ENCODE results near the gene CCL4. TPM values are rescaled to one million over a fixed set of nuclear protein-coding genes. Genes with fewer than 3 reads are reported as not detected.
"Not testable (repeated sequence)": the region's sequence is repeated elsewhere in the genome, so short reads cannot be mapped to it uniquely, and the experiment has no call there.

CCL4 gene
- total and polyA plus RNA-seq, 2 donors from 2014 or later = 3.9 to 5.1 TPM

GRCh38 chr17:36089339-36089865 lies 14.2 kb upstream of the CCL4 start:
- intact Hi-C loops (cut with DNase I) = no loop called here
- Histone ChIP-seq H3K27ac (ENCODE audit: low read depth in 2 of 2, low read length in 2 of 2) (no peak overlapping the region), H3K9me3 (ENCODE audit: control insufficient read depth in 2 of 3, insufficient read depth in 1 of 3, low read length in 3 of 3) (no peaks in the 10 kb centered on the region), H3K36me3 (ENCODE audit: control insufficient read depth in 2 of 3, insufficient read depth in 3 of 3, low read length in 3 of 3) (no peaks in the 10 kb centered on the region), H3K27me3 (ENCODE audit: control insufficient read depth, insufficient read depth, low read length) (no peaks in the 10 kb centered on the region), H3K4me3 (ENCODE audit: low read length in 3 of 3) (no peak overlapping the region), H3K4me1 (ENCODE audit: control insufficient read depth in 2 of 3, insufficient read depth in 2 of 3, low read depth in 1 of 3, low read length in 3 of 3) (no peaks in the 10 kb centered on the region), H3K9ac (ENCODE audit: low read length in 3 of 3) (no peak overlapping the region)
- FAIRE-seq = no peak
- TF ChIP-seq CTCF (IDR thresholded peaks at IDR 0.05; ENCODE audit: borderline replicate concordance, extremely low read depth, insufficient read depth) = no peak
- no peak for DNase-seq

DNA sequence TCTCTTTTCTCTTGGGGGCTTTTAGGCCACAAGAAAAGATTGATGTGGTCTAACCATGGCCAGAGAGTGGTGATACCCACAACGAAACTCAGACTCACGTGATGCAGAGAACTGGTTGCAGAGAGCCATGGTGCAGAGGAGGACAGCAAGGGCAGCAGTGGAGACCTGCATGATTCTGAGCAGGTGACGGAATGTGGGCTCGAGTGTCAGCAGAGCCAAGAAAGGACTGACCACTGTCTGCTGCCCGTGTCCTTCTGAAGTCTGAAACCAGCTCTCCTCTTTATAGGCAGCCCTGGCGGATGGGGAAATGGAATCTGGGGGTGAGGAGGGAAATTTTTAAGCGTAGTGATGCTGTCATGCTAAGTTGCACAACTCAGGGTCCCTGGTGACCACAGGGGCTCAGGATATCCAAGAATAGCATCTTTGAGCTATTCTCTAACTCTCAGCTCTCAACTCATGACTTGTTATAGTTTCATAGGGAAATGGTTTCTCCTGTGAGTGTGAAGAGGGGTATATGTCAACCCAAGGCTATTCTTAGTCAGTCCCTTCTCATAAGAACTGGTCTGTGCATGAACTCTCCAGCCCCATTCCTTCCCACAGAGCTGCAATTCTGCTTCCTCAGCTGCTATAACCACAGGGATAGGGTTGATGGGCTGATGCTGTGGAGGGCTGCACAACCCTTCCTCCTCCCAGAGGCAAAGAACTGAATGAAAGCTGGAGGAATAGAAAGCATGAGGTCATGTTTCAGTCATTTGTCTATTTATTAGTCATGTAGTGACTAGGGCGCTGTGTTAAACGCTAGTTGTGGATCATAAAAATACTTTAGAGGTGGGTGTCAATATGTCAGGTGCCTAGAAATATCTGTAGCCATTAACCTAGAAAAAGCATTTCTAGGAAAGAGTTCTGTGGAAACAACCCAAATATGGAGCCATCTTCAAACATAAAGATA lies 13.5 kb upstream of the CCL4 start, which contains the start of gene CCL3:
Gene CCL3 (minus strand): TSS at position 256 of the 949 bp plus-strand sequence. CDS start 85 bp downstream, at position 171.
- no peak for TF ChIP-seq CTCF (IDR thresholded peaks at IDR 0.05; ENCODE audit: borderline replicate concordance, extremely low read depth, insufficient read depth)
- intact Hi-C loops (cut with DNase I) = no loop called here
- Histone ChIP-seq H3K4me3 (ENCODE audit: low read length in 3 of 3) (no peak within 1 kb of the TSS), H3K4me1 (ENCODE audit: control insufficient read depth in 2 of 3, insufficient read depth in 2 of 3, low read depth in 1 of 3, low read length in 3 of 3) (no peaks in the 10 kb centered on the region), H3K36me3 (ENCODE audit: control insufficient read depth in 2 of 3, insufficient read depth in 3 of 3, low read length in 3 of 3) (no peaks in the 10 kb centered on the region), H3K27ac (ENCODE audit: low read depth in 2 of 2, low read length in 2 of 2) (no peak within 1 kb of the TSS), H3K27me3 (ENCODE audit: control insufficient read depth, insufficient read depth, low read length) (no peaks in the 10 kb centered on the region), H3K9ac (ENCODE audit: low read length in 3 of 3) (no peak within 1 kb of the TSS), H3K9me3 (ENCODE audit: control insufficient read depth in 2 of 3, insufficient read depth in 1 of 3, low read length in 3 of 3) (no peaks in the 10 kb centered on the region)
- FAIRE-seq (no peak), DNase-seq (peak in 1 of 5 donors; percentile 8)

DNA sequence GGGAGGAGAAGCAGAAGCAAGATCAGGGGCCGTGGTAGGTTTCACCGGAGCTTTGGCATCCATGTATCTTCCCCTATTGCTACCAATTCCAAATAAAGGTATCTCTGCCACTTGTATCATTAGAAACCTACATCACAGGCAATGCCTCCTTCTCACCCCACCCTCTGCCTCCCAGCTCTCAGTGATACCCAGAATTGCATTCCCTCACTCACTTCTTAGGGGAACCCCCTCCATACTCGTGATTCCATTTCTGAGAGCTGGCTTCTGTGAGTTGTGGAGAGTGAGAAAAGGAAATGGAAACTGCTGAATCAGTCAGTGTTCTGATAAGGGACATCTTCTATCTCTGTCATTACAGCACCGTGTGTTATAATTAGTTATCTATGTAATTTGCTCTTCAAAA lies 11.4 kb upstream of the CCL4 start:
- no peak for TF ChIP-seq CTCF (IDR thresholded peaks at IDR 0.05; ENCODE audit: borderline replicate concordance, extremely low read depth, insufficient read depth)
- FAIRE-seq (no peak), DNase-seq (no peak)
- H3K4me3 ChIP-seq (ENCODE audit: low read length in 3 of 3) = no peak overlapping the region
- no peaks in the 10 kb centered on the region for H3K36me3 ChIP-seq (ENCODE audit: control insufficient read depth in 2 of 3, insufficient read depth in 3 of 3, low read length in 3 of 3)
- H3K27me3 ChIP-seq (ENCODE audit: control insufficient read depth, insufficient read depth, low read length) = no peaks in the 10 kb centered on the region
- no peaks in the 10 kb centered on the region for H3K9me3 ChIP-seq (ENCODE audit: control insufficient read depth in 2 of 3, insufficient read depth in 1 of 3, low read length in 3 of 3)
- no peak overlapping the region for H3K27ac ChIP-seq (ENCODE audit: low read depth in 2 of 2, low read length in 2 of 2)
- intact Hi-C loops (cut with DNase I) = no loop called here
- no peaks in the 10 kb centered on the region for H3K4me1 ChIP-seq (ENCODE audit: control insufficient read depth in 2 of 3, insufficient read depth in 2 of 3, low read depth in 1 of 3, low read length in 3 of 3)
- H3K9ac ChIP-seq (ENCODE audit: low read length in 3 of 3) = no peak overlapping the region

DNA sequence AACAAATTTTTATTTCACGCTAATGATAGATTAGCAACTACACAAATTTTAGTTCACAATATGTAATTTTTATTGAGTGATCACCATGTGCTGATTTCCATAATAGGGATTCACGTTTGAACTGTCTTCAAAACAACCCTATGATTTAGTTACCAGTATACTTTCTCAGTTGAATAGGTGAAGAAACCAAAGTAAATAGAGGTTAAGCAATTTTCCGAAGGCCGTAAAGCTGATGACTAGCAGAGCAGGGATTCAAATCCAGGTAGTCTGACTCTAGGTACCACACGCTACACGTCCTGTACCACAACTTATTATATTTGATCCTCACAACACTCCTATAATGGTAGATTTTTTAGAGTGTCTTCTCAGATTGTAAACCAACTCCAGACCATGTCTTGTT lies 10.9 kb upstream of the CCL4 start:
- H3K27ac ChIP-seq (ENCODE audit: low read depth in 2 of 2, low read length in 2 of 2); H3K4me3 ChIP-seq (ENCODE audit: low read length in 3 of 3); H3K27me3 ChIP-seq (ENCODE audit: control insufficient read depth, insufficient read depth, low read length); H3K9me3 ChIP-seq (ENCODE audit: control insufficient read depth in 2 of 3, insufficient read depth in 1 of 3, low read length in 3 of 3); intact Hi-C loops (cut with DNase I); DNase-seq; H3K36me3 ChIP-seq (ENCODE audit: control insufficient read depth in 2 of 3, insufficient read depth in 3 of 3, low read length in 3 of 3); H3K4me1 ChIP-seq (ENCODE audit: control insufficient read depth in 2 of 3, insufficient read depth in 2 of 3, low read depth in 1 of 3, low read length in 3 of 3); FAIRE-seq; H3K9ac ChIP-seq (ENCODE audit: low read length in 3 of 3): not testable (repeated sequence)
